ENCODE data around the gene STX1B.

GRCh38 chr16:30950516-30951065 is 59.8 kb downstream of the STX1B start:
- TF ChIP-seq, protein P1, sequence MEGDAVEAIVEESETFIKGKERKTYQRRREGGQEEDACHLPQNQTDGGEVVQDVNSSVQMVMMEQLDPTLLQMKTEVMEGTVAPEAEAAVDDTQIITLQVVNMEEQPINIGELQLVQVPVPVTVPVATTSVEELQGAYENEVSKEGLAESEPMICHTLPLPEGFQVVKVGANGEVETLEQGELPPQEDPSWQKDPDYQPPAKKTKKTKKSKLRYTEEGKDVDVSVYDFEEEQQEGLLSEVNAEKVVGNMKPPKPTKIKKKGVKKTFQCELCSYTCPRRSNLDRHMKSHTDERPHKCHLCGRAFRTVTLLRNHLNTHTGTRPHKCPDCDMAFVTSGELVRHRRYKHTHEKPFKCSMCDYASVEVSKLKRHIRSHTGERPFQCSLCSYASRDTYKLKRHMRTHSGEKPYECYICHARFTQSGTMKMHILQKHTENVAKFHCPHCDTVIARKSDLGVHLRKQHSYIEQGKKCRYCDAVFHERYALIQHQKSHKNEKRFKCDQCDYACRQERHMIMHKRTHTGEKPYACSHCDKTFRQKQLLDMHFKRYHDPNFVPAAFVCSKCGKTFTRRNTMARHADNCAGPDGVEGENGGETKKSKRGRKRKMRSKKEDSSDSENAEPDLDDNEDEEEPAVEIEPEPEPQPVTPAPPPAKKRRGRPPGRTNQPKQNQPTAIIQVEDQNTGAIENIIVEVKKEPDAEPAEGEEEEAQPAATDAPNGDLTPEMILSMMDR (IDR thresholded peaks at IDR 0.05), result no peak
- TF ChIP-seq POLR2AphosphoS5 (IDR thresholded peaks at IDR 0.05) (no peak), POLR2A (IDR thresholded peaks at IDR 0.05; ENCODE audit: low read depth) (no peak), EP300 (IDR thresholded peaks at IDR 0.05) (no peak)

Measured in esophagus muscularis mucosa (tissue), 4 donors.